Stimulated activated CD4-positive, alpha-beta T cell treated with anti-CD3 and anti-CD28 coated beads, Interleukin-15, amount 100 ng/mL, for 24 hours (primary cell): ENCODE data around the gene NVL.
"Not testable (repeated sequence)": the region's sequence is repeated elsewhere in the genome, so short reads cannot be mapped to it uniquely, and the experiment has no call there.

Experiments used
- DNase-seq: peaks from one replicate; pipeline ENCODE4 v3.0.0-alpha.2; 2020

The NVL gene

GRCh38 chr1:224333939-224334786 is 4.2 kb upstream of the NVL start:
- no peak for DNase-seq

- DNase-seq: no peak
Observed at GRCh38 chr1:224333309-224333926, 3.4 kb upstream of the NVL start.

GRCh38 chr1:224331824-224332223 is 1.9 kb upstream of the NVL start:
- no peak for DNase-seq

GRCh38 chr1:224331326-224331725 is 1.4 kb upstream of the NVL start:
- no peak for DNase-seq

- no peak for DNase-seq
Observed at GRCh38 chr1:224329484-224329841, 509 bp downstream of the NVL start.

GRCh38 chr1:224328644-224329043 is 1.3 kb downstream of the NVL start:
- DNase-seq: no peak

GRCh38 chr1:224325959-224326358 is 4.0 kb downstream of the NVL start:
- no peak for DNase-seq

- no peak for DNase-seq
Observed at GRCh38 chr1:224321706-224322105, 8.3 kb downstream of the NVL start.

GRCh38 chr1:224317383-224318045 is 12.5 kb downstream of the NVL start:
- no peak for DNase-seq

- DNase-seq: no peak
Observed at GRCh38 chr1:224312025-224312424, 17.9 kb downstream of the NVL start.

GRCh38 chr1:224311503-224311902 is 18.5 kb downstream of the NVL start:
- DNase-seq: not testable (repeated sequence)

- no peak for DNase-seq
Observed at GRCh38 chr1:224308064-224308463, 21.9 kb downstream of the NVL start.

GRCh38 chr1:224304767-224305166 is 25.2 kb downstream of the NVL start:
- no peak for DNase-seq

- DNase-seq: no peak
Observed at GRCh38 chr1:224302947-224303346, 27.0 kb downstream of the NVL start.

GRCh38 chr1:224301391-224301790 is 28.6 kb downstream of the NVL start:
- no peak for DNase-seq

- no peak for DNase-seq
Observed at GRCh38 chr1:224300346-224300745, 29.6 kb downstream of the NVL start.

GRCh38 chr1:224298346-224299330 is 31.3 kb downstream of the NVL start:
- DNase-seq: no peak

- DNase-seq: no peak
Observed at GRCh38 chr1:224294775-224295174, 35.2 kb downstream of the NVL start.

GRCh38 chr1:224292419-224292818 is 37.6 kb downstream of the NVL start:
- no peak for DNase-seq

- no peak for DNase-seq
Observed at GRCh38 chr1:224289396-224289795, 40.6 kb downstream of the NVL start.

GRCh38 chr1:224287714-224288113 is 42.3 kb downstream of the NVL start:
- no peak for DNase-seq

GRCh38 chr1:224282140-224282539 is 47.8 kb downstream of the NVL start:
- DNase-seq: no peak
